HepG2 (cell line): ENCODE data around the gene LSM2. TPM values are rescaled to one million over a fixed set of nuclear protein-coding genes. Genes with fewer than 3 reads are reported as not detected.
A peak's percentile ranks its signal among the peaks of the same experiment; 100 is the strongest.

ENCODE experiments used
- GATAD1 ChIP-seq: IDR thresholded peaks from 2 replicates; pipeline ENCODE4 v1.6.1; 2016; ENCODE audit warnings: missing genetic modification reagents, missing compliant biosample characterization
- KAT8 ChIP-seq: IDR thresholded peaks from 2 replicates; pipeline ENCODE4 v1.6.1; 2016; ENCODE audit warnings: missing genetic modification reagents, missing compliant biosample characterization
- KLF11 ChIP-seq: IDR thresholded peaks from 2 replicates; pipeline ENCODE4 v1.6.1; 2016; ENCODE audit warnings: missing compliant biosample characterization
- MXI1 ChIP-seq: IDR thresholded peaks from 3 replicates; pipeline ENCODE4 v1.6.1; 2012; ENCODE audit warnings: low read depth, low read length, inconsistent platforms, borderline replicate concordance
- NCOR1 ChIP-seq: fragments of 200-600 bp; sonication (generic); IDR thresholded peaks from 2 replicates; pipeline ENCODE4 v1.7.0; 2017; ENCODE audit warnings: antibody characterized with exemption, low read length, borderline replicate concordance
- NFE2L1 ChIP-seq: sonication (generic); formaldehyde crosslinking; IDR thresholded peaks from 2 replicates; pipeline ENCODE4 v1.4.0; 2020; ENCODE audit warnings: missing genetic modification reagents, mild to moderate bottlenecking, borderline replicate concordance
- NFYB ChIP-seq: sonication (generic); formaldehyde crosslinking; IDR thresholded peaks from 2 replicates; pipeline ENCODE4 v1.4.0; 2020; ENCODE audit warnings: missing genetic modification reagents
- NR2F1 ChIP-seq, 2 experiments: fragments of 450-650 bp in 1 of 2; formaldehyde crosslinking in 1 of 2; IDR thresholded peaks; 2 replicates each; pipeline versions ENCODE4 v1.5.0 to v1.6.1; 2016 to 2020; ENCODE audit warnings: mild to moderate bottlenecking in 1 of 2, missing compliant biosample characterization in 1 of 2, missing genetic modification reagents in 1 of 2, moderate library complexity in 1 of 2
- PAX8 ChIP-seq: sonication (generic); formaldehyde crosslinking; IDR thresholded peaks from 2 replicates; pipeline ENCODE4 v1.8.0; 2022; ENCODE audit warnings: mild to moderate bottlenecking, missing genetic modification reagents, borderline replicate concordance
- RELA ChIP-seq: sonication (generic); formaldehyde crosslinking; IDR thresholded peaks from 2 replicates; pipeline ENCODE4 v1.4.0; 2020; ENCODE audit warnings: missing genetic modification reagents
- SOX6 ChIP-seq, 2 experiments: fragments of 450-650 bp in 1 of 2; sonication (generic) in 1 of 2; formaldehyde crosslinking in 1 of 2; IDR thresholded peaks; 2 replicates each; pipeline versions ENCODE4 v1.4.0 to v1.6.1; 2017 to 2020; ENCODE audit warnings: antibody characterized with exemption in 1 of 2, mild to moderate bottlenecking in 1 of 2, missing genetic modification reagents in 1 of 2
- SRY ChIP-seq: sonication (generic); formaldehyde crosslinking; IDR thresholded peaks from 2 replicates; pipeline ENCODE4 v1.8.0; 2022; ENCODE audit warnings: mild to moderate bottlenecking, missing genetic modification reagents
- ZKSCAN1 ChIP-seq: fragments of 150-350 bp; IDR thresholded peaks from 2 replicates; pipeline ENCODE4 v1.6.1; 2014; ENCODE audit warnings: low read length
- ZMAT3 ChIP-seq: sonication (generic); formaldehyde crosslinking; conservative IDR thresholded peaks from 2 replicates; pipeline ENCODE4 v1.7.0; 2021; ENCODE audit warnings: missing genetic modification reagents
- ZNF235 ChIP-seq: sonication (generic); formaldehyde crosslinking; IDR thresholded peaks from 2 replicates; pipeline ENCODE4 v1.8.1; 2023; ENCODE audit warnings: mild to moderate bottlenecking, missing genetic modification reagents, borderline replicate concordance
- ZNF329 ChIP-seq: sonication (generic); formaldehyde crosslinking; IDR thresholded peaks from 2 replicates; pipeline ENCODE4 v1.9.0; 2021; ENCODE audit warnings: low read depth, mild to moderate bottlenecking, missing genetic modification reagents
- ZNF558 ChIP-seq: sonication (generic); formaldehyde crosslinking; IDR thresholded peaks from 2 replicates; pipeline ENCODE4 v1.9.0; 2022; ENCODE audit warnings: mild to moderate bottlenecking, missing genetic modification reagents, borderline replicate concordance
- ZNF660 ChIP-seq: sonication (generic); formaldehyde crosslinking; IDR thresholded peaks from 2 replicates; pipeline ENCODE4 v1.5.1; 2020; ENCODE audit warnings: mild to moderate bottlenecking, low read depth, missing genetic modification reagents, borderline replicate concordance
- ZNF773 ChIP-seq: sonication (generic); formaldehyde crosslinking; IDR thresholded peaks from 2 replicates; pipeline ENCODE4 v1.4.0; 2020; ENCODE audit warnings: missing genetic modification reagents, borderline replicate concordance
- ZNF878 ChIP-seq: sonication (generic); formaldehyde crosslinking; IDR thresholded peaks from 2 replicates; pipeline ENCODE4 v1.8.1; 2023; ENCODE audit warnings: mild to moderate bottlenecking, missing genetic modification reagents, moderate library complexity
- polyA plus RNA-seq, 8 experiments: library from polyadenylated mRNA; depleted of rRNA in 3 of 8; stranded (reverse) in 7 of 8; unstranded in 1 of 8; fragments of >200 nt; fragmentation: Illumina TruSeq in 4 of 8; extraction: Trizol in 4 of 8; gene quantifications; 2 replicates each; pipeline versions ENCODE4 v1.2.1 to v1.2.3, GENCODE V29; 2011 to 2016; ENCODE audit warnings: low read depth in 4 of 8, missing spikeins in 1 of 8, mixed read lengths in 1 of 8; ENCODE audit not compliant: insufficient read depth in 1 of 8
- total RNA-seq, 5 experiments: library from RNA; depleted of rRNA; stranded (reverse); fragments of >200 nt; fragmentation: Illumina TruSeq; extraction: Trizol; gene quantifications; 2 replicates each; pipeline ENCODE4 v1.2.3, GENCODE V29; 2016; ENCODE audit warnings: low read depth in 1 of 5
- TF ChIP-seq, protein P1 (sequence below): IDR thresholded peaks from 2 replicates; pipeline ENCODE4 v1.6.1; 2016; ENCODE audit warnings: mild to moderate bottlenecking
- TF ChIP-seq, protein P2 (sequence below): IDR thresholded peaks from 2 replicates; pipeline ENCODE4 v1.6.1; 2016; ENCODE audit warnings: low read depth, missing genetic modification reagents, missing compliant biosample characterization

LSM2 gene
- total and polyA plus RNA-seq, 2 of the 13 experiments (the other 11 are each of a cell fraction or from before 2014, with no cell fraction given): 69.4 to 90.5 TPM

DNA sequence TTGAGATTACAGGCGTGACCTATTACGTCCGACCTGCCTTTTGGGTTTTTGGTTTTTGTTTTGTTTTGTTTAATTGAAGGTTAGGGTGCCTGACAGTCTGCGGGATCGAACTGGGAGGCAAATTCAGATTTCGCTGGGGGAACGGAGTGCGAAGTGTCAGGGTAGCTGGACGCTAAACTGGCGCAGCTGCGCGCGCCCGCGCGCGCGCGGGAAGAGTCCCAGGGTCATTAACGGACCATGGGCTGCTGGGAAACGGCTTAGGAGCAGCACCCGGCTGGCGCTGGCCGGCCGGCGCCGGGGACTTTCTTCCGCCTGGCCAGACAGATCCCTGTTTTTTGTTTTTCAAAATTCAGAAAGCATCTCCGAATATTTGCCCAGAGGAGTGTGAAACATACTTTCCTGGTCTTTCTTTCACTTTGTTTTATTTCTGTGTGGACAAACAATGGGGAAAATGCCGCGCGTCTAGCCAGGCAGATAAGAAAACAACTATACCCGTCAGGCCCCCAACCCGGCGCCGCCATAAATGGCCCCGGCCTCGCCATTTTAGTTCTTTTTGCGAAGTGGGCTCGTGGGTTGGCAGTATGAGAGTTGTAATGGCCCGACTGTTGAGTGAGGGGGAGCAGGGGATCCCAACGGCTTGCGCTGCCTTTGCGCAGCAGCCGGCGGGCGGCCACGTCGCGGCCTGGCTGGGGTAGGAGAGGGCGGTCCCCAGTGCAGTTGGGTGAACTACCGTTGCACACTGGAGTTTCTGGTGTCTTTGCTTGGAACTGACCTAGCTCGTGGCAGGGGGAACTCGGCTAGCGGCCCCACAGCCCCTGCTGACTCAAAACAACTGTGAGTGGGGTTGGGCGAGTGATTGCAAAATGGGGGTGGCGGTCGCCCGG is 27.8 kb upstream of the LSM2 start (continued):
- peak in 1 of 2 experiments; percentile 43; a peak in 1 of 4 replicates for TF ChIP-seq NR2F1 (CRISPR knock-in tag; IDR thresholded peaks at IDR 0.05)
- TF ChIP-seq SRY (CRISPR knock-in tag): peak; percentile 42; the same call in 1 of the 2 replicates
- TF ChIP-seq NFE2L1 (CRISPR knock-in tag): peak; percentile 43; the same call in 1 of the 2 replicates
- 0 out of 2 replicates have a peak, but pooled peaks have one; percentile 57 for TF ChIP-seq RELA (CRISPR knock-in tag)
- TF ChIP-seq, protein P1, sequence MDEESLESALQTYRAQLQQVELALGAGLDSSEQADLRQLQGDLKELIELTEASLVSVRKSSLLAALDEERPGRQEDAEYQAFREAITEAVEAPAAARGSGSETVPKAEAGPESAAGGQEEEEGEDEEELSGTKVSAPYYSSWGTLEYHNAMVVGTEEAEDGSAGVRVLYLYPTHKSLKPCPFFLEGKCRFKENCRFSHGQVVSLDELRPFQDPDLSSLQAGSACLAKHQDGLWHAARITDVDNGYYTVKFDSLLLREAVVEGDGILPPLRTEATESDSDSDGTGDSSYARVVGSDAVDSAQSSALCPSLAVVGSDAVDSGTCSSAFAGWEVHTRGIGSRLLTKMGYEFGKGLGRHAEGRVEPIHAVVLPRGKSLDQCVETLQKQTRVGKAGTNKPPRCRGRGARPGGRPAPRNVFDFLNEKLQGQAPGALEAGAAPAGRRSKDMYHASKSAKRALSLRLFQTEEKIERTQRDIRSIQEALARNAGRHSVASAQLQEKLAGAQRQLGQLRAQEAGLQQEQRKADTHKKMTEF (CRISPR knock-in tag): peak; percentile 83
- TF ChIP-seq ZNF660: 0 out of 2 replicates have a peak, but pooled peaks have one; percentile 73
- TF ChIP-seq ZNF558: peak; percentile 84; the same call in 1 of the 2 replicates
- TF ChIP-seq PAX8 (CRISPR knock-in tag): no peak; the same call in 1 of the 2 replicates
- TF ChIP-seq MXI1: peak; percentile 42; the same call in 2 of the 3 replicates
- peak; percentile 35; the same call in 1 of the 2 replicates for TF ChIP-seq NFYB (CRISPR knock-in tag)
- TF ChIP-seq ZKSCAN1: 0 out of 2 replicates have a peak, but pooled peaks have one; percentile 8
- TF ChIP-seq ZMAT3 (CRISPR knock-in tag): 0 out of 2 replicates have a peak, but pooled peaks have one; percentile 61
- peak; percentile 58; the same call in 1 of the 2 replicates for TF ChIP-seq ZNF878
- TF ChIP-seq GATAD1 (CRISPR knock-in tag): peak; percentile 73
- TF ChIP-seq, protein P2, sequence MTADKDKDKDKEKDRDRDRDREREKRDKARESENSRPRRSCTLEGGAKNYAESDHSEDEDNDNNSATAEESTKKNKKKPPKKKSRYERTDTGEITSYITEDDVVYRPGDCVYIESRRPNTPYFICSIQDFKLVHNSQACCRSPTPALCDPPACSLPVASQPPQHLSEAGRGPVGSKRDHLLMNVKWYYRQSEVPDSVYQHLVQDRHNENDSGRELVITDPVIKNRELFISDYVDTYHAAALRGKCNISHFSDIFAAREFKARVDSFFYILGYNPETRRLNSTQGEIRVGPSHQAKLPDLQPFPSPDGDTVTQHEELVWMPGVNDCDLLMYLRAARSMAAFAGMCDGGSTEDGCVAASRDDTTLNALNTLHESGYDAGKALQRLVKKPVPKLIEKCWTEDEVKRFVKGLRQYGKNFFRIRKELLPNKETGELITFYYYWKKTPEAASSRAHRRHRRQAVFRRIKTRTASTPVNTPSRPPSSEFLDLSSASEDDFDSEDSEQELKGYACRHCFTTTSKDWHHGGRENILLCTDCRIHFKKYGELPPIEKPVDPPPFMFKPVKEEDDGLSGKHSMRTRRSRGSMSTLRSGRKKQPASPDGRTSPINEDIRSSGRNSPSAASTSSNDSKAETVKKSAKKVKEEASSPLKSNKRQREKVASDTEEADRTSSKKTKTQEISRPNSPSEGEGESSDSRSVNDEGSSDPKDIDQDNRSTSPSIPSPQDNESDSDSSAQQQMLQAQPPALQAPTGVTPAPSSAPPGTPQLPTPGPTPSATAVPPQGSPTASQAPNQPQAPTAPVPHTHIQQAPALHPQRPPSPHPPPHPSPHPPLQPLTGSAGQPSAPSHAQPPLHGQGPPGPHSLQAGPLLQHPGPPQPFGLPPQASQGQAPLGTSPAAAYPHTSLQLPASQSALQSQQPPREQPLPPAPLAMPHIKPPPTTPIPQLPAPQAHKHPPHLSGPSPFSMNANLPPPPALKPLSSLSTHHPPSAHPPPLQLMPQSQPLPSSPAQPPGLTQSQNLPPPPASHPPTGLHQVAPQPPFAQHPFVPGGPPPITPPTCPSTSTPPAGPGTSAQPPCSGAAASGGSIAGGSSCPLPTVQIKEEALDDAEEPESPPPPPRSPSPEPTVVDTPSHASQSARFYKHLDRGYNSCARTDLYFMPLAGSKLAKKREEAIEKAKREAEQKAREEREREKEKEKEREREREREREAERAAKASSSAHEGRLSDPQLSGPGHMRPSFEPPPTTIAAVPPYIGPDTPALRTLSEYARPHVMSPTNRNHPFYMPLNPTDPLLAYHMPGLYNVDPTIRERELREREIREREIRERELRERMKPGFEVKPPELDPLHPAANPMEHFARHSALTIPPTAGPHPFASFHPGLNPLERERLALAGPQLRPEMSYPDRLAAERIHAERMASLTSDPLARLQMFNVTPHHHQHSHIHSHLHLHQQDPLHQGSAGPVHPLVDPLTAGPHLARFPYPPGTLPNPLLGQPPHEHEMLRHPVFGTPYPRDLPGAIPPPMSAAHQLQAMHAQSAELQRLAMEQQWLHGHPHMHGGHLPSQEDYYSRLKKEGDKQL (CRISPR knock-in tag): peak; percentile 65; the same call in 1 of the 2 replicates
- TF ChIP-seq KLF11 (CRISPR knock-in tag): 0 out of 2 replicates have a peak, but pooled peaks have one; percentile 55
- TF ChIP-seq ZNF773 (CRISPR knock-in tag): peak; percentile 78; the same call in 1 of the 2 replicates
- peak; percentile 90 for TF ChIP-seq KAT8
- TF ChIP-seq ZNF235: 0 out of 2 replicates have a peak, but pooled peaks have one; percentile 91
- TF ChIP-seq NCOR1: peak; percentile 58; the same call in 1 of the 2 replicates
- TF ChIP-seq SOX6 (IDR thresholded peaks at IDR 0.05): no peak
- no peak; the same call in 1 of the 2 replicates for TF ChIP-seq SOX6 (CRISPR knock-in tag; IDR thresholded peaks at IDR 0.05)
- TF ChIP-seq ZNF329: peak; percentile 75; the same call in 1 of the 2 replicates
